Trophoblast cell (in vitro differentiated cells and primary cell): ENCODE measurements around the gene GLP2R.

Experiments used
- DNase-seq, 2 donors: peaks; one replicate each; pipeline ENCODE4 v3.0.0-alpha.2; 2016
- H2AFZ ChIP-seq: 2 replicates; pipeline ENCODE4 v1.6.1; 2013; ENCODE audit warnings: low read length, moderate library complexity, mild to moderate bottlenecking; ENCODE audit not compliant: insufficient read depth, poor library complexity
- H2AK5ac ChIP-seq: 2 replicates; pipeline ENCODE4 v1.6.1; 2013; ENCODE audit warnings: mild to moderate bottlenecking, low read length
- H2BK120ac ChIP-seq: 2 replicates; pipeline ENCODE4 v1.6.1; 2013; ENCODE audit warnings: low read length, mild to moderate bottlenecking, moderate library complexity; ENCODE audit not compliant: insufficient read depth, poor library complexity
- H2BK12ac ChIP-seq: 2 replicates; pipeline ENCODE4 v1.6.1; 2013; ENCODE audit warnings: mild to moderate bottlenecking, low read length, moderate library complexity
- H2BK5ac ChIP-seq: 2 replicates; pipeline ENCODE4 v1.6.1; 2013; ENCODE audit warnings: low read length, low read depth, moderate library complexity, mild to moderate bottlenecking; ENCODE audit not compliant: poor library complexity
- H3K14ac ChIP-seq: 2 replicates; pipeline ENCODE4 v1.6.1; 2013; ENCODE audit warnings: mild to moderate bottlenecking, low read length
- H3K18ac ChIP-seq: 2 replicates; pipeline ENCODE4 v1.6.1; 2013; ENCODE audit warnings: mild to moderate bottlenecking, low read length
- H3K23ac ChIP-seq: 2 replicates; pipeline ENCODE4 v1.6.1; 2013; ENCODE audit warnings: low read length
- H3K27ac ChIP-seq: 2 replicates; pipeline ENCODE4 v1.5.1; 2013; ENCODE audit warnings: low read depth, mild to moderate bottlenecking, inconsistent platforms, low read length, moderate library complexity
- H3K27me3 ChIP-seq: 2 replicates; pipeline ENCODE4 v1.6.1; 2013; ENCODE audit warnings: inconsistent platforms, mild to moderate bottlenecking, low read length, moderate library complexity; ENCODE audit not compliant: insufficient read depth
- H3K36me3 ChIP-seq, 2 experiments: 1 replicate in 1 of 2; 2 replicates in 1 of 2; pipeline ENCODE4 v1.6.1; 2013; ENCODE audit warnings: low read length in 2 of 2, mild to moderate bottlenecking in 2 of 2, moderate library complexity in 1 of 2; ENCODE audit not compliant: insufficient read depth in 2 of 2, control insufficient read depth in 1 of 2
- H3K4ac ChIP-seq: 2 replicates; pipeline ENCODE4 v1.6.1; 2013; ENCODE audit warnings: low read depth, mild to moderate bottlenecking, low read length, moderate library complexity
- H3K4me1 ChIP-seq, 2 experiments: 1 replicate in 1 of 2; 2 replicates in 1 of 2; pipeline ENCODE4 v1.6.1; 2013; ENCODE audit warnings: low read length in 2 of 2, mild to moderate bottlenecking in 2 of 2, moderate library complexity in 1 of 2; ENCODE audit not compliant: insufficient read depth in 2 of 2, control insufficient read depth in 1 of 2
- H3K4me2 ChIP-seq: 2 replicates; pipeline ENCODE4 v1.6.1; 2013; ENCODE audit warnings: inconsistent platforms, mild to moderate bottlenecking, low read length, moderate library complexity
- H3K4me3 ChIP-seq: 2 replicates; pipeline ENCODE4 v1.5.1; 2013; ENCODE audit warnings: mild to moderate bottlenecking, low read depth, low read length, inconsistent platforms
- H3K79me1 ChIP-seq: one replicate; pipeline ENCODE4 v1.6.1; 2013; ENCODE audit warnings: low read length
- H3K79me2 ChIP-seq: 2 replicates; pipeline ENCODE4 v1.6.1; 2013; ENCODE audit warnings: low read length, mild to moderate bottlenecking; ENCODE audit not compliant: control insufficient read depth, insufficient read depth, poor library complexity
- H3K9ac ChIP-seq: 2 replicates; pipeline ENCODE4 v1.6.1; 2013; ENCODE audit warnings: mild to moderate bottlenecking, low read length
- H3K9me3 ChIP-seq: 2 replicates; pipeline ENCODE4 v1.6.1; 2013; ENCODE audit warnings: low read depth, mild to moderate bottlenecking, control low read depth, inconsistent platforms, low read length; ENCODE audit not compliant: insufficient read depth
- H4K12ac ChIP-seq: 2 replicates; pipeline ENCODE4 v1.6.1; 2013; ENCODE audit warnings: low read depth, mild to moderate bottlenecking, low read length, moderate library complexity
- H4K8ac ChIP-seq: 2 replicates; pipeline ENCODE4 v1.6.1; 2013; ENCODE audit warnings: low read depth, mild to moderate bottlenecking, low read length, moderate library complexity
- H4K91ac ChIP-seq: one replicate; pipeline ENCODE4 v1.6.1; 2013; ENCODE audit warnings: low read depth, mild to moderate bottlenecking, low read length, moderate library complexity
- WGBS: extraction: QIAGEN DNeasy Blood & Tissue Kit; methylation state at CpG from one replicate; pipeline ENCODE4 v1.1.7; 2013; ENCODE audit warnings: missing lambda C conversion rate; ENCODE audit not compliant: insufficient read length, insufficient coverage; ENCODE audit errors: extremely low coverage; 5-methylcytosine and 5-hydroxymethylcytosine counted together

GLP2R gene

DNA sequence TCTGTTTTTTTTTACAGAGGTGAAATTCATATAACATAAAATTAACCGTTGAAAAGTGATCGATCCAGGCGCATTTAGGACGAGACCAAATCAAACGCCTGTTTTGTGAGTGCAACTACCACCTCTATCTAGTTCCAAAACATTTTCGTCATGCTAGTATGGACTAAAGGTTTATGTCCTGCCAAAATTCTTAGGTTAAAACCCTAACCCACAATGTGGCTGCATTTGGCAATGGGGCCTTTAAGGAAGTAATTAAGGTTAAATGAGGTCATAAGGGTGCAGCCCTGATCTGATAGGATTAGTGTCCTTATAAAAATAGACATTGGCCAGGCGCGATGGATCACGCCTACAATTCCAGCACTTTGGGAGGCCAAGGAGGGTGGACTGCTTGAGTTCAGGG is 112.2 kb downstream of the GLP2R start:
- Histone ChIP-seq H3K4ac (no peak overlapping the region), H2AK5ac (no peak overlapping the region), H3K79me2 (no peaks in the 10 kb centered on the region), H2BK5ac (no peak overlapping the region), H3K4me2 (no peak overlapping the region), H3K36me3 (peaks cover 26 to 28% of the 10 kb centered on the region in 2 experiments), H3K79me1 (no peaks in the 10 kb centered on the region), H4K91ac (no peak overlapping the region), H3K23ac (no peak overlapping the region), H4K8ac (no peak overlapping the region), H2BK120ac (no peak overlapping the region), H3K27ac (no peak overlapping the region), H3K14ac (no peak overlapping the region), H3K9me3 (no peaks in the 10 kb centered on the region), H4K12ac (no peak overlapping the region), H3K4me1 (peaks cover 0 to 2% of the 10 kb centered on the region in 2 experiments), H3K18ac (no peak overlapping the region), H3K9ac (no peak overlapping the region), H2BK12ac (no peak overlapping the region), H3K4me3 (no peak overlapping the region), H3K27me3 (no peaks in the 10 kb centered on the region), H2AFZ (no peak overlapping the region)
- no CpG with 5 or more reads among the region's 9 CpGs for WGBS
- DNase-seq, result no peak

DNA sequence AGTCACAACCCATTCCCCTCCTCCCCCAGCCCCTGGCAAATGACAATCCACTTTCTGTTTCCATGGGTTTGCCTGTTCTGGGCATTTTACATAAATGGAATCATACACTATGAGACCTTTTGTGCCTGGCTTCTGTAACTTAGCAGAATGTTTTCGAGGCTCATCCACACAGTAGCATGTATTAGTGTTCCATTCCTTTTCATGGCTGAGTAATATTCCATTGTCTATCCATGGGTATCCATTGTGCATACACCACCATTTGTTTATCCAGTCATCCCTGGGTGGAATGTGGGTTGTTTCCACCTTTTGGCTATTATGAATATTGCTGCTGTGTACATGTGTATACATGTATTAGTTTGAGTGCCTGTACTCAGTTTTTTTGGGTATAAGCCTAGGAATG is 113.0 kb downstream of the GLP2R start:
- WGBS, result no CpG with 5 or more reads among the region's 1 CpG

DNA sequence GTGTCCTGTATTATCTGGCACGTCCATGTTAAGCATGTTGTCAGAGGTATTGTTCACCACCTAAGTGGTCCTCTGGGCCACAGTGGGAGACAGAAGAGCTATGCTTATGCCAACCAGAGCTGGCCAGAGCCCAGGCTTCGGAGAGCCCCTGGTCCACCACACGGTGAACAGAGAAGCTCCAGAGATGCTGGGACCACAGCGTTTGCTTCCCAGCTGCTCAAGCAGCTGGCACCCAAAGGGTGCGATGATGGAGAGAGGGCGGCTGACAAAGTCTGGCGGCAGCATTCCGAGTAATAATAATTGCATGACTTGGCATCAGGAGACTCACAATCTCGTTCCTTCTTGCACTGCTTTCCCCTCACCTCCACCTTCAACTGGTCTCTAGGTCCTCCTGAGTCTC is 115.1 kb downstream of the GLP2R start:
- no peak overlapping the region for H2BK120ac ChIP-seq
- no peak overlapping the region for H3K4me3 ChIP-seq
- H3K4me2 ChIP-seq, result no peak overlapping the region
- H4K12ac ChIP-seq, result no peak overlapping the region
- no peak overlapping the region for H2AFZ ChIP-seq
- H3K9ac ChIP-seq, result no peak overlapping the region
- H2AK5ac ChIP-seq, result no peak overlapping the region
- no peak overlapping the region for H4K8ac ChIP-seq
- no peaks in the 10 kb centered on the region for H3K9me3 ChIP-seq
- no peak overlapping the region for H2BK5ac ChIP-seq
- no peaks in the 10 kb centered on the region for H3K79me2 ChIP-seq
- no peaks in the 10 kb centered on the region for H3K27me3 ChIP-seq
- peaks cover 30 to 31% of the 10 kb centered on the region in 2 experiments for H3K36me3 ChIP-seq
- no peak overlapping the region for H3K18ac ChIP-seq
- no CpG with 5 or more reads among the region's 9 CpGs for WGBS
- no peak overlapping the region for H3K4ac ChIP-seq
- H2BK12ac ChIP-seq, result no peak overlapping the region
- no peak for DNase-seq
- no peaks in the 10 kb centered on the region for H3K79me1 ChIP-seq
- H3K23ac ChIP-seq, result no peak overlapping the region
- no peak overlapping the region for H3K14ac ChIP-seq
- H4K91ac ChIP-seq, result no peak overlapping the region
- H3K27ac ChIP-seq, result no peak overlapping the region
- no peaks in the 10 kb centered on the region for H3K4me1 ChIP-seq

More for the DNA sequence above, 113.0 kb downstream of the GLP2R start:
- no peaks in the 10 kb centered on the region for H3K27me3 ChIP-seq
- no peaks in the 10 kb centered on the region for H3K79me2 ChIP-seq
- no peak overlapping the region for H3K4ac ChIP-seq
- H3K4me3 ChIP-seq, result no peak overlapping the region
- no peak overlapping the region for H3K14ac ChIP-seq
- DNase-seq, result no peak
- no peak overlapping the region for H3K4me2 ChIP-seq
- H3K9ac ChIP-seq, result no peak overlapping the region
- H4K8ac ChIP-seq, result no peak overlapping the region
- no peak overlapping the region for H4K91ac ChIP-seq
- no peak overlapping the region for H3K27ac ChIP-seq
- no peak overlapping the region for H2BK12ac ChIP-seq
- no peak overlapping the region for H3K23ac ChIP-seq
- H4K12ac ChIP-seq, result no peak overlapping the region
- peaks cover 31 to 32% of the 10 kb centered on the region in 2 experiments for H3K36me3 ChIP-seq
- H3K79me1 ChIP-seq, result no peaks in the 10 kb centered on the region
- H3K4me1 ChIP-seq, result peaks cover 0 to 2% of the 10 kb centered on the region in 2 experiments
- H3K18ac ChIP-seq, result no peak overlapping the region
- H2BK120ac ChIP-seq, result no peak overlapping the region
- no peak overlapping the region for H2AK5ac ChIP-seq
- no peak overlapping the region for H2AFZ ChIP-seq
- H3K9me3 ChIP-seq, result no peaks in the 10 kb centered on the region
- H2BK5ac ChIP-seq, result no peak overlapping the region

DNA sequence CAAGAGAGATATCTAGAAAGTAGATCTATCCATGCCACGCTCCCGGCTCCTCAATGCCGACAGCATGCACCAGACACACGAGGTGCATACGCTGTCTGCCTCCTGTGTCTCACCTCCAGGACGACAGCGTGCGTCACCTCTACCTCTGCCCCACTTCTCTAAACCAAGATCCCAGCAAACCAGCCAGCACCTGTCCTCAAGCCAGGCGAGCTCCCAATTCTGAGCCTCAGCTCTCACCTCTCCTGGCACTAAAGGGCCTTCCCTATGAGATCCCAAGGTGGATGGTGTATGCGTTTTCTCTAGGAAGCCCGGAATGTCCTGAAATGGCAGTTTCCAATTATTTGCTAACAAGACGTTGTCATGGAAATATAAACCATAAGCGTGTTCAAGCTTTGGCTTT is 115.6 kb downstream of the GLP2R start:
- no CpG with 5 or more reads among the region's 13 CpGs for WGBS
- Histone ChIP-seq H3K36me3 (peaks cover 29 to 31% of the 10 kb centered on the region in 2 experiments), H3K9me3 (no peaks in the 10 kb centered on the region)

More for the DNA sequence above, 115.6 kb downstream of the GLP2R start:
- Histone ChIP-seq H2BK5ac (no peak overlapping the region), H2BK120ac (no peak overlapping the region), H4K12ac (no peak overlapping the region), H2BK12ac (no peak overlapping the region), H3K27ac (no peak overlapping the region), H3K23ac (no peak overlapping the region), H3K79me2 (no peaks in the 10 kb centered on the region), H4K8ac (no peak overlapping the region), H3K18ac (no peak overlapping the region), H3K79me1 (no peaks in the 10 kb centered on the region), H3K4ac (no peak overlapping the region), H3K4me3 (no peak overlapping the region), H3K14ac (no peak overlapping the region), H3K4me1 (no peaks in the 10 kb centered on the region), H3K27me3 (no peaks in the 10 kb centered on the region), H2AFZ (no peak overlapping the region), H2AK5ac (no peak overlapping the region), H4K91ac (no peak overlapping the region), H3K4me2 (no peak overlapping the region), H3K9ac (no peak overlapping the region)
- no peak for DNase-seq
